Tongue (tissue), 2 donors: Measurements from ENCODE around the gene CRYBG3. TPM values are rescaled to one million over a fixed set of nuclear protein-coding genes. Genes with fewer than 3 reads are reported as not detected.

Source experiments
- DNase-seq: peaks from one replicate; pipeline ENCODE4 v3.0.0-alpha.2; 2015
- total RNA-seq: library from RNA; depleted of rRNA; stranded (reverse); fragments of >200 nt; gene quantifications from one replicate; pipeline ENCODE4 v1.2.3, GENCODE V29; 2014

Gene CRYBG3
- total RNA-seq, 1 donor from 2014 or later: 52.4 TPM

DNA sequence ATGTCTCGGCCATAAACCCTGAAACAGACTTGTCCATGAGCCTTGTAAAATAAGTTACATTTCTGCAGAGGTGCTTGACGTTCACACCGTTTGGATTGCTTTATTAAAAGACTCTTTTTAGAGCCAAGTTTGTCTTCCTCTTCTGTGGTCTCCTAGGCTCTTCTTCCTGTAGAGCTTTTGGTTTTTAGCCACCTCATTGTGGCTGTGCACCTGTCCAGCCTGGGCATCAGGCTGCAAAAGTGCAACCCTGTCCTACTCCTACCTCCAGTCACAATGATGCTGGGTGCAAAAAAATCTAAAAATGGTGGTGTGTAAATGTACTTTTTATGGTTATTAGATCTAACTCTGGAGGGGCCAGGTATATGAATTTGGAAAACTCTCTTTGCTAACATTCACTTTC, 153.2 kb downstream of the CRYBG3 start:
- DNase-seq: no peak

DNA sequence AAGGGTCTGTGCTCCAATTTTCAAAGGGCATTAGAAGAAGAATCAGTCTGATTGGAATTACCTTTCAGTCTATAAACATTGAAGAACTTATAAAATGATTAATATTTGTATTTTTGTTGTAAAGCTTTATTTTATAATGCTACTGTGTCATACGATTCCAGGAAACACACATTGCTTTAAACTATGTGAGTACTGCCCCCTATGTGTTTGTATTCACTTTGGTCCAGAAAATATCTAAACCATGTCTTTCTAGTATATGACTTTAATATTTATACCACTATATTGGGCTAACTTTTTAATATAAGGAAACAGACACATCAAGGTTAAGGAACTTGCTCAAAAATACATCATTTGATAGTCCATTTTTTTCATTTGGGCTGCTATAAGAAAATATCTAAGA, 153.7 kb downstream of the CRYBG3 start:
- DNase-seq: no peak

DNA sequence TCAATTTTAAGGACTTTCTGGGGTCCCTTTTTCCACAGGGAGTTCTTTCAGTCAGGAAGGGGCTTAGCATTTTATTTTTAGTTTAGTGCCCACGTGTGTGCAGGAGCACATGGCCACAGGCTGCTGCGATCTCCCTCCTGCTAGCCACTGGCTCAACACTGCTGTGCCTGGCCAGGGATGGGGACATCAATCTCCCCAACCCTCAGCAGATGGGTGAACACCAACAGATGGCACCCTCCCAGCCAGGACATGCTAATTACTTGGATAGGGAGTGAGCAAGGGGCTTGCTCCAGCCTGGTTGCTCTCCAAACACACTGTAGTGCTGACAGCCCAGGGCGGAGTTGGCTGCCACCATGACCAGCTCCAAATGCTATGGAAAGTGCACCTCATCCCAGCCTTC, 157.8 kb downstream of the CRYBG3 start:
- peak; percentile 43 for DNase-seq

DNA sequence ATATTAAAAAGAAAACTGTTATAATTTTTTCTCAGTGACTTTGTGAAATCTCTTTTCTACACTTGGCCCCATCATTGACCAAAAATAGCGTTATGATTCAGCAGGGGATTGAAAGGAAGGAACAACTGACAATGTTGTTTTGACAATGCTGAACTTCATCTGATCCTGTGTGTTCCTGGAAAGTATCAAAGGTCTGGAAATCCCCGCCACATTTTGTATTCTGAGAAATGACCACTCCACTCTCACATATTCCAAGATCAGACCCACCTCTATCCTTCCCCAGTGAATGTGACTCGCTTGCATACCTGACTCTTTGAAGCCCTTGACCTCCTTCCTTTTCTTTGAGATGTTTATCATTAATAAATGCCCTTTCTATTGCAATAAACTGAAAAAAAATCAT, 160.1 kb downstream of the CRYBG3 start:
- peak; percentile 72 for DNase-seq

DNA sequence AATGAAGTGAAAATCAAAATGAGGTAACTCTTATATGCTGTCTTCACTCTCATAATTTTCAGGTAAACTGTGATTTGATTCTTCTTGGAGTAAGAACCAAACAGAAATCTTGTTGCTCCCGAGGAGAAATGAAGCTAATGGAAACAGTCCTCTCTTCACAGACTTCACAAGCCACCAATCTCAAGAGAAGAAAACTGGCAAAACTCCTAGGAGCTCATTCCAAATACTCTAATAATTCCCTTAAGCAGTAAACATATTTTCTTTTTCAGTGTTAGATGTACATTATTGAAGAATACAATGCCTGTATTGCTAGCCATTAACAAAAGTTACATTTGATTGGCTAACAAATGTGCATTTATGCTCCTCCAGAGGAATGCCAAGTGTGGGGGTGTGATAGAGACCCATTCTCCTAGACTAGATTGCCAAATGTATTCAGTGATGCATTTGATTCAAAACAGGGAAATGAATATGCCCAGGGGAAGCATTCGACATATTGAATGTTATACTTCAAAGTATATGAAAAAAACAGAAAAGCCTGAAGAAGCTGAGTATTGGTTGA, 162.2 kb downstream of the CRYBG3 start:
- DNase-seq: peak; percentile 68

DNA sequence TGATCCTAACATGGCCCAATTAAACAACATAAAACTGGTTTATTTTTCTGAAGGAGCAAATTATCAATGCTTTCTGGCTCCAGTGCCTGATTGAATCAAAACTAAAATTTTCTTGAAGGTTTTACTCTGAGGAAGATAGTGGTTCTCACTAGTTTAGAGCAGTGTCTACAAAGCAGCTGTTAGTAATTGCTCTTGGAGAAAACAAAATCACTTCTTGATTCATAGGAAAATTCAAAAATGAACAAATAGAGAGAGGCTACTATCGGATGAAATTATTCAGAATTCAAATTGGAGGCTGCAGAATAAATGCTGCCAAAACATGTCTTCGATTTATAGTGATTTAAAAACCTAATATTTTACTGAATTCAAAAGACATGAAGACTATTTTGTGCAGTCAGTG, 165.5 kb downstream of the CRYBG3 start:
- no peak for DNase-seq

DNA sequence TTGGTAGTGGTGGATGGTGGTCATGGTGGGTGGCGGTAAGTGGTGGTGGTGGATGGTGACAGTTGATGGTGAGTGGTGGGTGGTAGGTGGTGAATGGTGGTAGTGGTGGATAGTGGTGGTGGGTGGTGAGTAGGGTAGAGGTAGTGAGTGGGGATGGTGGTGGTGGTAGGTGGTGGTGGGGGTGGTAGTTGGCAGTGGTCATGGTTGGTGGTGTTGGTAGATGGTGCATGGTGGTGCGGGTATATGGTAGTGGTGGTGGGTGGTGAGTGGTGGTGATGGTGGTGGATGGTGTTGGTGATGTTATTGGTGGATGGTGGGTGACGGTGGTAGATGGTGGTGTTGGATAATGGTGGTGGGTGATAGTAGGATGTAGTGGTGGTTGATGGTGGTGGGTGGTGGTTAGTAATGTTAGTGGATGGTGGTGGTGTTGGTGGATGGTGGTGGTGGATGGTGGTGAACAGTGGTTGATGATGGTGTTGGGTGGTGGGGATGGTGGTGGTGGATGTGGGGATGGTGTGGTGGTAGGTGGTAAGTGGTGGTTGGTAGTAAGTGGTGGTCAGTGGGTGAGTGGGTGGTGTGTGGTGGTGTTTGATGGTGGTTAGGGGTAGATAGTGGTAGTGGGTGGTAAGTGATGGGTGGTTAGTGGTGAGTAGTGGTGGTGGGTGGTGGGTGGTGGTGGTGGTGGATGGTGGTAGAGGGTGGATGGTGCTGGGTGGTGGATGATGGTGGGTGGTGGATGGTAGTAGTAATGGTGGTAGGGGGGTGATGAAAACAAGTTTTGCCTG, 167.2 kb downstream of the CRYBG3 start:
- no peak for DNase-seq

DNA sequence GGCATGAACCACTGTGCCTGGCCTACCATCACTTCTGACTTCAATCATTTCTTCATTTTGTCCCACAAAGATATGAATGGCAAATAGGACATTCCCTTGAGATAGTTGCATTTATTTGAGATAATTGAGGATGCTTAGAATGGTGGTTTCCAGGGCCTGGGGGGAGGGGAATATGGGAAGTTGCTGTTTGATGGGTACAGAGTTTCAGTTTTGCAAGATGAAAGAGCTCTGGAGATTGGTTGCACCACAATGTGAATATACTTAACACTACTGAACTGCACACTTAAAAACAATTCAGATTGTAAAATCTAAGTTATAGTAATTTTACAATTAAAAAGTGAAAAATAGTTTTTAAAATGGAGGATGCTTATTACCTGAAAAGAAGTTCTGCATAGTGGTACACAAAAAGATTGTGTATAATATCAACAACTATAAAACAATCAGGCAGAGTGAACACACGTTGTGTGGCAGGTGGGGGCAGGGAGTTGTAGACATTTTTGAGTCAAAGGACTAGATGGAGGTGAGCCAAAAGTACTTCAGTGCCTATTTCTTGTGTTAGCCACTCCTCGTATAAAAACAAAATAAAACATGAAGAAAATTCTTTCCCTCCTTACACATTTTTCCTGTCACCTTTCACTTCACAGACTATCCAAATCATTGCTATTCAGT, 168.9 kb downstream of the CRYBG3 start:
- no peak for DNase-seq

DNA sequence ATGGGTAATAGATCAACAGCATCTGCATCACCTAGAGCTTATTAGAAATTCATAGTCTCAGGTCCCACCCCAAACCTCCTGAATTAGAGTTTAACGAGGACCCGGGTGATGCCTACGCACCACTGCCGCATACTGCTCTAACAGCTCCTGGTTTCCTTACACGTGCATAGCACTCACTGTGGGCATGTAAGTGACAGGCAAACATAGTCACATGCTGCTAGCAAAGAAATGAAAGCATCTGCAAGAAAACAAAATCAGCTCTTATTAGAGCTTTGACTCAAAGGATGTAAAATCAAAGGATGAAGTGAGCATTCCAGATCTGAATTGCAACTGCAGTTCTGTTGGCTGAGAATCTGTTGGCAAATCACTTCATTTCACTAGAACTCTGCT, 169.5 kb downstream of the CRYBG3 start:
- DNase-seq: no peak

DNA sequence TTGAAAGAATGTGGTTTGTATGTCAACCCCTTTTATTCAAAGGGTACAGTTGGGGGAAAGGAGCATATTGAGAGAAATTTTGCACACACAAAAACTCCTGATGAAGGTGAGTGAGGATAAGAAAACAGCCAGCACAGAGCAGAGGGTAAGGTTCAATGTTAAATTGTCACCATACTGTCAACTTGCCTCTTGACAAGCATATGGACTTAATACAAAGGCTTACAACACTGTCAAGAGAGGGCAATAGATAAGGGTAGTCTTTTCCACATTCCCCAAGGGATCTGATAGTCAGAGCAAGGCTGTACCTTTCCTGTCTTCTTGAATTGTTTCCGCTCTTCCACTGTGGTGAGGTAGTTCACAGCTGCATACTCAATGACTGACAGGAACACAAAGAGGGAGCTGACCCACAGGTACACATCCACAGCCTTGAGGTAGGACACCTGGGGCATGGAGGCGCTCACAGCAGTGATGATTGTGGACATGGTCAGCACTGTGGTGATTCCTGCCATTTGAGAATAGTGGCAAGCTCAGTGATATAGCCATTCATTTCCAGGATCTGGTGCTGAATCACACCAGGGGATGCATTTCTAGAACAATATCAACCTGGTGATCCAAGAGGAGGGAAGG, 170.8 kb downstream of the CRYBG3 start:
- no peak for DNase-seq

DNA sequence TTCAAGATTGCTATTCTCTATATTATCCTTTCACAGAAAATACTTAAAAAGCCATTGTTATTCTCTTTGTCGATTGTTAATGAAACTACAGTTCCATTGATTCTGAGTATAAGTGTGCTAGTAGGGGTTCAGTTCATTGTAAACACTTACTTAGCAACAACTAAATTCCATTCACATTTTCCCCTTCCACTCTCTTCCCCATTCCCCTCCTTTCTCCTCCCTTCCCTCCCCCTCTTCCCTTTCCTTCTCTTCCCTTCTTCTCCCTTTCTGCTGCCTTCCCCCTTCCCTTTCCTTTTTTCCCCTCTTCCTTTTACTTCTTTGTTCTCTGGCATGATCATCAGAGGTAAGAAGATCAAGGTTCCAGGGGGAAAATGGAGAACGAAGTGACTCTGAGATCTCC, 171.7 kb downstream of the CRYBG3 start:
- no peak for DNase-seq

DNA sequence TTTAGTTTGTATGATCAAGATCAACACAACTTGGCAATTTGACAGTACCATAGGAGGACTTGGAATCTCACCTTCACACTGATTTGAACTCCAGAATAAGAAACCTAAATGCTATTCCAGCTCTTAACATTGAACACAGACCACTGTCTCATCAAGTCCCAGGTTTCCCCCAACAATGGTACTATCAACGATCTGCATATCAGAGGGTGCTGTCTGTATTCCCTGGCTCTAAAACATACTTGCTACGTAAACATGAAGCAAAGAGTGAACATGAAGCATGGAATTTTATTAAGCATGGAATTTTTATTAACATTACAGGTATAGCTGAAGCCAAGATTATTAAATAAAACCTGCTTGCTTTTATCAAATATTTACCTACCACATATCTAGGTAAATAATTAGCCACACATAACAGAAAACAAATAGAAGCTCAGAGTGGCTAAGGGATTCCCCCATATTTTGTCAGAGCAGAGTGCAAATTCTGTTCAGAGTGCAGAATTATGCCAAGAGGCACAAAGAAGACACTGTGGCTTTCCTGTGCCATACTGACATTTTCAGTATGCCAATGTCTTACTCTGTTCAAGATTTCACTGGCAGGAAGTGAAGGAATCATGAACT, 172.6 kb downstream of the CRYBG3 start:
- no peak for DNase-seq

Other genes with a start within 250 kb of the CRYBG3 start
- gene ARL6, start 57.3 kb upstream of the CRYBG3 start, total RNA-seq: 8.4 TPM
- 45.7 TPM for gene RIOX2, start 150.4 kb downstream of the CRYBG3 start, total RNA-seq
- not detected for gene GABRR3, start 213.3 kb downstream of the CRYBG3 start, total RNA-seq